Activated CD8-positive, alpha-beta memory T cell treated with anti-CD3 and anti-CD28 coated beads for 36 hours (primary cell): ENCODE results near the gene ASNSD1. TPM values are rescaled to one million over a fixed set of nuclear protein-coding genes. Genes with fewer than 3 reads are reported as not detected.
"Not testable (repeated sequence)": the region's sequence is repeated elsewhere in the genome, so short reads cannot be mapped to it uniquely, and the experiment has no call there.

Experiments
- CTCF ChIA-PET: fragments of 350-600 bp; sonication (Branson Sonifier 250); formaldehyde crosslinking; loops from one replicate; lab custom pipeline; 2021; ENCODE audit warnings: antibody characterized with exemption; lab: Charles Lee
- POLR2A ChIA-PET: fragments of 350-600 bp; sonication (Branson Sonifier 250); formaldehyde crosslinking; loops from one replicate; lab custom pipeline; 2021; ENCODE audit warnings: antibody characterized with exemption; lab: Charles Lee
- total RNA-seq, 2 experiments: library from RNA; stranded (reverse); gene quantifications; one replicate each; pipeline ENCODE4 v1.2.3, GENCODE V29; 2021

The ASNSD1 gene
- total RNA-seq, 2 experiments from 2014 or later, result 52.1 to 54.4 TPM

- ChIA-PET POLR2A (interaction anchor here (0.6 kb wide), 1 partner anchor 12 kb away, joined by 4 read pairs; no protein-coding TSS in a partner anchor), CTCF (interaction anchor here (0.9 kb wide), 1 partner anchor 999 kb away, joined by 3 read pairs; no protein-coding TSS in a partner anchor)
Observed at GRCh38 chr2:189676471-189676870, 15.2 kb downstream of the ASNSD1 start.

GRCh38 chr2:189679226-189679625 lies 18.0 kb downstream of the ASNSD1 start:
- CTCF ChIA-PET, result no interaction called here
- POLR2A ChIA-PET, result no interaction called here

- POLR2A ChIA-PET, result no interaction called here
Observed at GRCh38 chr2:189681203-189681602, 19.9 kb downstream of the ASNSD1 start.

GRCh38 chr2:189681903-189682302 lies 20.6 kb downstream of the ASNSD1 start:
- POLR2A ChIA-PET, result no interaction called here
- CTCF ChIA-PET, result no interaction called here

More at GRCh38 chr2:189681203-189681602, 19.9 kb downstream of the ASNSD1 start:
- CTCF ChIA-PET, result no interaction called here

- POLR2A ChIA-PET, result no interaction called here
- CTCF ChIA-PET, result interaction anchor here (1.4 kb wide), 1 partner anchor 8 kb away, joined by 3 read pairs; no protein-coding TSS in a partner anchor
Observed at GRCh38 chr2:189683348-189683747, 22.1 kb downstream of the ASNSD1 start.

GRCh38 chr2:189684811-189685210 lies 23.6 kb downstream of the ASNSD1 start:
- POLR2A ChIA-PET, result no interaction called here
- CTCF ChIA-PET, result interaction anchor here (1.1 kb wide), 1 partner anchor 11 kb away, joined by 3 read pairs; no protein-coding TSS in a partner anchor

- ChIA-PET CTCF (interaction anchor here (1.1 kb wide), 1 partner anchor 12 kb away, joined by 3 read pairs; no protein-coding TSS in a partner anchor), POLR2A (no interaction called here)
Observed at GRCh38 chr2:189685540-189686229, 24.4 kb downstream of the ASNSD1 start.

- POLR2A ChIA-PET, result not testable (repeated sequence)
- CTCF ChIA-PET, result interaction anchor here (0.9 kb wide), 1 partner anchor 11 kb away, joined by 3 read pairs; no protein-coding TSS in a partner anchor
Observed at GRCh38 chr2:189687796-189688195, 26.5 kb downstream of the ASNSD1 start.

- ChIA-PET POLR2A (no interaction called here), CTCF (interaction anchor here (0.8 to 3.0 kb wide), 4 partner anchors 10 to 52 kb away, joined by 3 to 12 read pairs (median 4); partner anchors contain the start of gene ASNSD1)
Observed at GRCh38 chr2:189696223-189696622, 35.0 kb downstream of the ASNSD1 start.

GRCh38 chr2:189698020-189698887 lies 37.0 kb downstream of the ASNSD1 start:
- ChIA-PET POLR2A (no interaction called here), CTCF (interaction anchor here (0.7 to 1.6 kb wide), 4 partner anchors 10 to 64 kb away, joined by 3 to 7 read pairs (median 4); partner anchors contain the start of gene OSGEPL1)

- ChIA-PET CTCF (interaction anchor here (3.4 kb wide), 1 partner anchor 39 kb away, joined by 13 read pairs; the partner anchor contains the start of gene ASNSD1), POLR2A (no interaction called here)
Observed at GRCh38 chr2:189700681-189701080, 39.4 kb downstream of the ASNSD1 start.

GRCh38 chr2:189702071-189702470 lies 40.8 kb downstream of the ASNSD1 start:
- ChIA-PET CTCF (interaction anchor here (1.0 to 3.4 kb wide), 2 partner anchors 41 to 43 kb away, joined by 3 to 13 read pairs; partner anchors contain the start of gene ASNSD1), POLR2A (no interaction called here)

GRCh38 chr2:189709501-189710221 lies 48.4 kb downstream of the ASNSD1 start:
- CTCF ChIA-PET, result no interaction called here
- POLR2A ChIA-PET, result interaction anchor here (0.6 kb wide), 1 partner anchor 13 kb away, joined by 3 read pairs; no protein-coding TSS in a partner anchor

- POLR2A ChIA-PET, CTCF ChIA-PET: not testable (repeated sequence)
Observed at GRCh38 chr2:189717593-189717992, 56.3 kb downstream of the ASNSD1 start.

- CTCF ChIA-PET, result no interaction called here
- POLR2A ChIA-PET, result no interaction called here
Observed at GRCh38 chr2:189719571-189719970, 58.3 kb downstream of the ASNSD1 start.
